GM12892 (cell line): Measurements from ENCODE around the gene MEIKIN.

Experiments used
- POLR2A ChIP-seq: IDR thresholded peaks from 2 replicates; pipeline ENCODE4 v1.6.1; 2011; ENCODE audit warnings: low read depth, low read length, control low read depth
- POLR2AphosphoS5 ChIP-seq: IDR thresholded peaks from 2 replicates; pipeline ENCODE4 v1.6.1; 2011; ENCODE audit warnings: low read depth, low read length, control low read depth
- TAF1 ChIP-seq: IDR thresholded peaks from 2 replicates; pipeline ENCODE4 v1.6.1; 2011; ENCODE audit warnings: low read depth, mild to moderate bottlenecking, control low read depth, low read length, borderline replicate concordance

- TF ChIP-seq POLR2AphosphoS5 (no peak), POLR2A (no peak), TAF1 (no peak)
Observed at GRCh38 chr5:131760793-131761192, 184.7 kb downstream of the MEIKIN start.
